ENCODE results near the gene MAN2A2.
"Not testable (repeated sequence)": the region's sequence is repeated elsewhere in the genome, so short reads cannot be mapped to it uniquely, and the experiment has no call there.

The MAN2A2 gene

DNA sequence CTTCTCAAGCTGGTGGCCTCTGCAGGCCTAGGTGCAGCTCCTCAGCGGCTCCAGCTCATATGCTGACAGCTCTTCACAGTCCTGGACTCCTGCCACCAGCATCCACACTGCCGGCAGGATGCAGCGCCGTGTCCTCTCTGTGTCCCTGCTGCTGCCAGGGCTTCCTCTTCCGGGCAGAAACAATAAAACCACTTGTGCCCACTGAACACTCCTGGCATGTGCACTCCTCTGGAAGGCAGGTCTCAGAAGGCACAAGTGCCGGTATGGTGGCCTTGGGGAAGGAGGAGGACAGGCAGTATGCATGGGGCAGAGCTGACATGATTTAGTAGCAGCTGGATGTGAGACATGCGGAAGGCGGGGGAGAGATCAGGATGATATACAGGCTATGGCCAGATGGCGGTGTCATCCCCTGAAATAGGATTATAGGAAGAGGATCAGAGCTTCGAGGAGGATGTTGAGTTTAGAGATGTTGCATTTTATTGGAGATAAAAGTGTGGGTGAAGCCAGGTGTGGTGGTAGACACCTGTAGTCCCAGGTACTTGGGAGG lies 7.5 kb upstream of the MAN2A2 start:
- intact Hi-C loops (cut with DNase I) = no loop called here

DNA sequence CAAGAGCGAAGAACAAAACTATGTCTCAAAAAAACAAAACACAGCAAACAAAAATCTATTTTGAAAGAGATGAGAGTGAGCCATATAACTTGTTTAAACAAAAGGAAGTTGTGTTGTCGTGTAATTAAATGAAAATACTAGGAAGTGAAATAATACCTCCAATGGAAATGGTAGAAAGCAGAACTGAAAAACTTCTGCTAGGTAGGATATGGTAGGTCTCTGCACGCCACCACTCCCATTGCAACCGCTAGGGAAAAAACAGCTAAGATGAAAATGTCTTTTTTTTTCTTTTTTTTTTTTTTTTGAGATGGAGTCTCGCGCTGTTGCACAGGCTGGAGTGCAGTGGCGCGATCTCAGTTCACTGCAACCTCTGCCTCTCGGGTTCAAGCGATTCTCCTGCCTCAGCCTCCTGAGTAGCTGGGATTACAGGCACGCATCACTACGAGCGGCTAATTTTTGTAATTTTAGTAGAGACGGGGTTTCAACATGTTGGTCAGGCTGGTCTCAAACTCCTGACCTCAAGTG lies 5.9 kb upstream of the MAN2A2 start:
- DNase-seq; intact Hi-C loops (cut with DNase I): not testable (repeated sequence)

More for the DNA sequence above, 7.5 kb upstream of the MAN2A2 start:
- DNase-seq = peak in 9 of 10 donors; percentile 52 to 96 (median 73)

DNA sequence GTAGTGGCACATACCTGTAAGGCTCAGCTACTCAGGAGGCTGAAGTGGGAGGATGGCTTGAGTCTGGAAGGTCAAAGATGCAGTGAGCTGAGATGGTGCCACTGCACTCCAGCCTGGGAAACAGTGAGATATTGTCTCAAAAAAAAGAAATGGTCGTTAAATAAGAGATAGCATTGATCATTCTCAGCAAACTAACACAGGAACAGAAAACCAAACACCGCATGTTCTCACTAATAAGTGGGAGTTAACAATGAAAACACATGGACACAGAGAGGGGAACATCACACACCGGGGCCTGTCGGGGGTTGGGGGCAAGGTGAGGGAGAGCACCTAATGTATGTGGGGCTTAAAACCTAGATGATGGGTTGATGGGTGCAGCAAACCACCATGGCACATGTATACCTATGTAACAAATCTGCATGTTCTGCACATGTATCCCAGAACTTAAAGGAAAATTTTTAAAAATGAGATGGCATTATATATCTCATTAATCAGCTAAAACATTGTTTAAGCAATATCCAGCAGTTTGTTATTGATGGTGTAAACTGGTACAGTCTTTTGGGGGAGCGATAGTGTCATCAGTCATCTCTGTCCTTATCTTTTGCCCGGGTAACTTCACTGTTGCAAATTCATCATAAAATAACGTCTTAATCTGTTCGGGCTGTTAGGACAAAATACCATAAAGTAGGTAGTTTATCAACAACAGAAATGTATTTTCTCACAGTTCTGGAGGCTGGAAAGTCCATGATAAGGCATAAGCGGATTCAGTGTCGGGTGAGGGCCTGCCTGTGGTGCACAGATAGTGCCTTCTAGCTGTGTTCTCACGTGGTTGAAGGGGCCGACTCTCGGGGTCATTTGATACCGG lies 1.7 kb upstream of the MAN2A2 start:
- intact Hi-C loops (cut with DNase I) = loop anchor here (1.0 to 2.0 kb wide), 2 partner anchors 29 to 34 kb away; partner anchors contain the start of gene UNC45A
- peak in 3 of 10 donors; percentile 39 to 85 (median 44) for DNase-seq

DNA sequence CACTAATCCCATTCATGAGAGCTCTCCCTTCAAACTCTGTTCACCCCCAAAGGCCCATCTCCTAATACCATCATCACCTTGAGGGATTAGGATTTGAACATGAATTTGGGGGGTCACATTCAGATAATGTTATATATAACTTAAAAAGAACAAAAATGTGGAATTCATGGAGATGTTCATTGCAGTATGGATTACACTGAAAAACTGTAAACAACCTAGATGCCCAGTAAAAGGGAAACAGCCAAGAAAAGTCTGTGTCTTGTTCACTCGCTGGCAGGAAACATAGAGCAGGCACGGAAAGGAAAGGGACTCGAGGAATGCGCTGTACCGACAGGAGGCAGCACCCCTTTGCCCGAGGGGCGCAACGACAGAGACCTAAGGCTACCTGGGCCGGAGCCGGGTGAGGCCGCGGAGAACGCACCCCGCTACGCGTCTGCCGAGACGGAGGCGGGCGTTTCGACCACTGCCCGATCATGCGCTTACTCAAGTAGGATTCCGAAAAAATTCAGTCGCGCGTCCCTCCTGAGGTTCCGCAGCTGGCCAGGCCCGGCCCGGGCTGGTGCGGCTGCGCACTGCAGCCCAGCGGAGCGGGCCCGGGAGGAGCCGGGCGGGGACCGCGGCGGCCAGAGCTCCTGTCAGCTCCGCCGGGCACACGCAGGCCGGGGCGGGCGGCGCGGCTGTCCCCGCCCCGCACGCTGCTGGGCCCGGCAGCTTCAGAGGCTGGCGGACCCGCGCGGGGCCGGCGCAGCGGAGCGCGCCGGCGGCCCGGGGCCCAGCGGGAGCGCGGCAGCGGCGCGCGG lies 862 bp upstream of the MAN2A2 start:
- intact Hi-C loops (cut with DNase I) = loop anchor here (1.0 to 2.0 kb wide), 2 partner anchors 29 to 33 kb away; partner anchors contain the start of gene UNC45A
- DNase-seq = peak; percentile 58 to 95 (median 76)

DNA sequence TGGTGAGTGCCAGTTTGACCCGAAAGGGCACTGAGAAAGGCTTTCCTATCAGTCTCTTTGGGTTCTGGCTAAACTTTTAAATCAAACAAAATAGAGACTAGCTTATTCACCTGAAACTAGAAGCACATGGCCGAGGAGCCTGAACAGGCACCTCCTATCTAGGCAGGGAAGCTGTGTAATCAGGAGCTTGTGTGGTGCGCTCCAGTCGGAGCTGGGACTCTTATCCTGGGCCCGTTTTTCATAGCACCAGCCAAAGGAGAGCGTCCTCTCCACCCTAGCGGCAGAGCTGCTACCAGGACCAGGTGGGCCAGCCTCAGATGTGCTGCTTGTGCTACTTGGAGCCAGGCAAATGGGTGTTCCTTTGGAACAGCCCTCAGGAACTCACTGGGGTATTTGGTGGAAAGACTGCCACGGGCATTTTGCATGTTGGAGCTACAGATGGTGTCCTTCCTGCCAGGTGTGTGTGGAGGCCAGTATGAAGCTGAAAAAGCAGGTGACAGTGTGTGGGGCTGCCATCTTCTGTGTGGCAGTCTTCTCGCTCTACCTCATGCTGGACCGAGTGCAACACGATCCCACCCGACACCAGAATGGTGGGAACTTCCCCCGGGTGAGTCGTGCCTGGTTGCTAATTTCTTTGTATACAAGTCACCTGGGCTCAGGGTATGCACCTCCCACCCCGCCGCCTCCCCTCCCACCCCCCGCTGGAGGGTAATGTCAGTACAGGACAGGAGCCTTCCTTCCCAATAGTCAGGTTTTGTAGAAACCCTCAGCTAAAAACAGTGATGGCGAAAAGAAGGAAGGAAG lies 833 bp downstream of the MAN2A2 start:
- intact Hi-C loops (cut with DNase I) = loop anchor here (2.0 kb wide), 1 partner anchor 27 kb away; no protein-coding TSS in a partner anchor
- DNase-seq = peak in 3 of 10 donors; percentile 23 to 84 (median 81)

DNA sequence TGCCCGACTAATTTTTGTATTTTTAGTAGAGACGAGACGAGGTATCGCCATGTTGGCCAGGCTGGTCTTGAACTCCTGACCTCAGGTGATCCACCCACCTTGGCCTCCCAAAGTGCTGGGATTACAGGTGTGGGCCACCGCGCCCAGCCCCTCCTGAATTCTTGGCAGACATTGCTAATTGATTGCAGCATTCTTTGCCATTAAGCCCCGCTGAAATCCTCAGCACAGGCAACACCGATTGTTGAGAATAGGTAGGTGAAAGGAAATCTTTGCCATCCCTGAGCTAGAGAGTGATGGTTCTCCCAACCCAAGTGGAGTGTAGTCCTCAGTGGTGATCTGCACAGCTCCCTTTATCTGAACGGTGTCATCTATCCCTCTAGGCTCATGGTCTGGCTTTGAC lies 1.6 kb downstream of the MAN2A2 start:
- no peak for DNase-seq
- intact Hi-C loops (cut with DNase I) = no loop called here

DNA sequence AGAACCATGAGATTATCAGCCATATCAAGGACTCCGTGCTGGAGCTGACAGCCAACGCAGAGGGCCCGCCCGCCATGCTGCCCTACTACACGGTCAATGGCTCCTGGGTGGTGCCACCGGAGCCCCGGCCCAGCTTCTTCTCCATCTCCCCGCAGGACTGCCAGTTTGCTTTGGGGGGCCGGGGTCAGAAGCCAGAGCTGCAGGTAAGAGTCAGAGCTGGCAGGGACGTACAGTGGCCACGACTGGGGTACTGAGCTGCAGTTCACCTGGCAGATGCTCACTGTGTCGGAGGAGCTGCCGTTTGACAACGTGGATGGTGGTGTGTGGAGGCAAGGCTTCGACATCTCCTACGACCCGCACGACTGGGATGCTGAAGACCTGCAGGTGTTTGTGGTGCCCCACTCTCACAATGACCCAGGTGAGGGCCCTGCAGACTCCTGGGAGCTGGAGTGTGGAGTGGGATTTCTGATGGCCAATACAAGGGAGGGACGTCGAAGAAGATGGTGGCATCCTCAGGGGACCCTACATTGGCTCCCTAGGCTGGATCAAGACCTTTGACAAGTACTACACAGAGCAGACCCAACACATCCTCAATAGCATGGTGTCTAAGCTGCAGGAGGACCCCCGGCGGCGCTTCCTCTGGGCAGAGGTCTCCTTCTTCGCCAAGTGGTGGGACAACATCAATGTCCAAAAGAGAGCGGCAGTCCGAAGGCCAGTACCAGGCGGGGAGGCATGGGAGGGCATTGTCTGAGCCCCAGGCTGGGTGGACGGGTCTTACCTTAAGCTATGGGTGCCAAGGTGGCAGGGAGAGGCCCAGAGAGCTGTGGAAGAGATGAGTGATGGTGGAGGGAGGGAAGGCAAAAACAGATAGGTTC lies 2.4 kb downstream of the MAN2A2 start:
- peak in 2 of 10 donors; percentile 23 to 77 for DNase-seq
- intact Hi-C loops (cut with DNase I) = no loop called here

DNA sequence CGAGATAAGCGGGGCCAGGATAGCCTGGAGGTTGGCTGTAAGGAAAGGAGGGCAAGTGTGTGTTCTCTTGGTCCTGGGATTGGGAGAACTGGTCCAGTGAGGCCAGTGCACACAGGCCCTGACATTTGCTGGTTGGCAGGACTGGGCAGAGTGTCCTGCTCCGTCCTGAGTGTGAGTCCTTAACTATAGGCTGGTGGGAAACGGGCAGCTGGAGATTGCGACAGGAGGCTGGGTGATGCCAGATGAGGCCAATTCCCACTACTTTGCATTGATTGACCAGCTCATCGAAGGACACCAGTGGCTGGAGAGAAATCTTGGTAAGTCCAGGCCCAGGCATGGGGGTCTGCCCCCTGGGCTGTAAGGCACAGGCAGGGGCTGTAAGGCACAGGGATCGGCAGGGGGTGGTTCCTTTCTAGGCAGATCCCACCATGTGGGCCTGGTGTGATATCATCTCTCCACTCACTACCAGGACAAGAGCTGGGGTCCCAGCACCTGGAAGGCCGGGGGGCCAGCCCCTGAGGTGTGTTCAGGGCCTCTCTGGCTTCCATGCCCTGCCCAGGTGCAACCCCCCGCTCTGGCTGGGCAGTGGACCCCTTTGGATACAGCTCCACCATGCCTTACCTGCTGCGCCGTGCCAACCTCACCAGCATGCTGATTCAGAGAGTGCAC lies 3.2 kb downstream of the MAN2A2 start:
- peak in 2 of 10 donors; percentile 16 to 72 for DNase-seq
- intact Hi-C loops (cut with DNase I) = no loop called here

DNA sequence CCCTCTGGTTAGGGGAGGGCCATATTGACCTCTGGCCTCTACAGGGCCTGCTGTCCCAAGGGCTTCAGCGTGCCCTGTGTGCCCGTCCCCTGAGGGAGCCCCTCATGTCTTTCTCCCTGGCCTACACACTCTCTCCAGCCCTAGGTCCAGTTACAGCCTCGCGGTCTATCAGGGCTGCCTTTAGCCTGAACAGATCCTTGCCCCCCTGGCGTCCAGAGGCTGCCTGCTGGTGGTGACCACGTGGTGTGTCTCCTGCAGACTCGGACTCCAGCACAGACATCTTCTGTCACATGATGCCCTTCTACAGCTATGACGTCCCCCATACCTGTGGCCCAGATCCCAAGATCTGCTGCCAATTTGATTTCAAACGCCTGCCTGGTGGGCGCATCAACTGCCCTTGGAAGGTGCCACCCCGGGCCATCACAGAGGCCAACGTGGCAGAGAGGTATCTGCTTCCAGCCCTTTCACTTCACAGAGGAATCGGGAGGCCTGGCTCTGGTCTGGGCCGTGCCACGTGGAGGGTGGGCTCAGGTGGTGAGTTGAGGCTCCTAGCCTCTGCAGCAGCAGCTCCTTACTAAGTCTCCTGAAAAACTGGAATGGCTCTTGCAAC lies 4.1 kb downstream of the MAN2A2 start:
- intact Hi-C loops (cut with DNase I) = no loop called here
- DNase-seq = peak in 2 of 10 donors; percentile 16 to 81

DNA sequence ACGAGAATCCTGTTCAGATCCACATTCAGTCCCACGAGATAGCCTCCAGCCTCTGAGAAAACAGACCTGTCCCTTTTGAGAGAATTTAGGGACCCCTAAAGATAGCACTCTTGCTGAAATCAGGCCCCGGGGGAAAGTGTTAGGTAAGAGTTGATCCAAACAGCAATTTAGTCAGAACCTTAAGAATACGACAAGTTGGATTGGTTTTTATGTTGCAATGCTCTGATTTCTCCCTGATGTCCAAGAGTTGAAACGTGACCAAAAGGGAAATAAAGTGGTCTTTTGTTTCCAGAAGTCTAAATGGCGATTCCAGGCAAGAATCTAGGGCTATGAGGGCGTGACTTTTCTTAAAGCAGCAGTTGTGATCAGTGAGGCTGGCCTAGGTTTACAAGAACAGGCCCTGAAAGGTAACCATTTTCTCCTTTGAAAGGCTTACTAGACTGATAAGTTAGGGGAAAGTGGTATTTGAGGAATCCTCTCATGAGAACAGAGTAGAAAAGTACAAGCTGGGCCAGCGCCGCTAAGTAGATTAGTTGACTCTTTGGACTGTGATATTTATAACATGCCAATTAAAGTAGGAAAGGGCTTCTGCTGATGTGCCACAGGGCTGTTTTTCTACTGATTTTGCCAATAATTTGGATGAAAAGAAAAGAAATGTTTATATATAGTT lies 4.9 kb downstream of the MAN2A2 start:
- no peak for DNase-seq
- intact Hi-C loops (cut with DNase I) = no loop called here

DNA sequence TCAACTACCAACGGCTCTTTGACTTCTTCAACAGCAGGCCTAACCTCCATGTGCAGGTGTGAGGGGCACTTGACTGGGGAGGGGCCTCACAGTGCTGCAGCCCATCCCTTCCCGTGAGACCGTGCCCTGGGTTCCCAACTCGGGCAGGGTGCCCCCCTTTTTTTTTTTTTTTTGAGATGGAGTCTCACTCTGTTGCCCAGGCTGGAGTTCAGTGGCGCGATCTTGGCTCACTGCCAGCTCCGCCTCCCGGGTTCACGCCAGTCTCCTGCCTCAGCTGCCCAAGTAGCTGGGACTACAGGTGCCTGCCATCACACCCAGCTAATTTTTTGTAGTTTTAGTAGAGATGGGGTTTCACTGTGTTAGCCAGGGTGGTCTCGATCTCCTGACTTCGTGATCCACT lies 6.3 kb downstream of the MAN2A2 start:
- intact Hi-C loops (cut with DNase I) = not testable (repeated sequence)
- DNase-seq = peak in 1 of 10 donors; percentile 79

DNA sequence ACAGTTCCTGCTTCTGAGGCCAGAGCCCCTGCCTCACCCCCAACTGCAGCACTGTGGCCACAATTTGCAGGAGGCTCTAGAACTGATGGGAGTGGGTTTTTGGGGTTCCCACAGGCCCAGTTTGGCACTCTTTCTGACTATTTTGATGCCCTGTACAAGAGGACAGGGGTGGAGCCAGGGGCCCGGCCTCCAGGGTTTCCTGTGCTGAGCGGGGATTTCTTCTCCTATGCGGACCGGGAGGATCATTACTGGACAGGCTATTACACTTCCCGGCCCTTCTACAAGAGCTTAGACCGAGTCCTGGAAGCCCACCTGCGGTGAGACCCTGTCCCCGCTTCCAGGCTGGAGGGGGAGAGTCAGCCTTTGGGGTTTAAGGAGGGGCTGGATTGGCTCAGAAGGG lies 6.9 kb downstream of the MAN2A2 start:
- peak in 1 of 10 donors; percentile 40 for DNase-seq
- intact Hi-C loops (cut with DNase I) = no loop called here

DNA sequence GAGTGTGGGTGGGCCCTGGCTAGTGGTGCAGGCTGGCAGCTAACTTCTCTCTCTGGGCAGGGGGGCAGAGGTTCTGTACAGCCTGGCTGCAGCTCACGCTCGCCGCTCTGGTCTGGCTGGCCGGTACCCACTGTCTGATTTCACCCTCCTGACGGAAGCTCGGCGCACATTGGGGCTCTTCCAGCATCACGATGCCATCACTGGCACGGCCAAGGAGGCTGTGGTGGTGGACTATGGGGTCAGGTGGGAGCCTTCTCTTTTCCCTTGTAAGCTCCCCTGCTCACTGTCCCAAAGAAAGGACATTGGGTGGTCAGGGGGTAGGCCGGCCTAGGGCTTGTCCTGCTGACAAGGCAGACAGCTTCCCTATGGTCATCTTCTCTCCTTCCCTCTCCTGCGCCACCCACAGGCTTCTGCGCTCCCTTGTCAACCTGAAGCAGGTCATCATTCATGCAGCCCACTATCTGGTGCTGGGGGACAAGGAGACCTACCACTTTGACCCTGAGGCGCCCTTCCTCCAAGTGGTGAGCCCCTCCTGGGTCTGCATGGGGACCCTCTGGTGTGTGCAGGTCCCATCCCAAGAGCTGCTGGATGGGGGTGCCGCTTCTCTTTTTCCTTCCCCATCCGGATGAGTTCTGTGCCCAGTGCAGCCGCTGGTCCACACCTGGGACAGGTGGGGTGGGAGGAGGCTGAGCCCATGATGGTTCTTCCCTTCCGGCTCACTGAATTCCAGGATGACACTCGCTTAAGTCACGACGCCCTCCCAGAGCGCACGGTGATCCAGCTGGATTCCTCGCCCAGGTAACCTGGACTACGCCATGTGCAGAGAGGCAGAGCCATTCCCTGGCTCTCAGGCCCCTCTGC lies 7.6 kb downstream of the MAN2A2 start:
- intact Hi-C loops (cut with DNase I) = no loop called here
- peak in 1 of 10 donors; percentile 67 for DNase-seq

DNA sequence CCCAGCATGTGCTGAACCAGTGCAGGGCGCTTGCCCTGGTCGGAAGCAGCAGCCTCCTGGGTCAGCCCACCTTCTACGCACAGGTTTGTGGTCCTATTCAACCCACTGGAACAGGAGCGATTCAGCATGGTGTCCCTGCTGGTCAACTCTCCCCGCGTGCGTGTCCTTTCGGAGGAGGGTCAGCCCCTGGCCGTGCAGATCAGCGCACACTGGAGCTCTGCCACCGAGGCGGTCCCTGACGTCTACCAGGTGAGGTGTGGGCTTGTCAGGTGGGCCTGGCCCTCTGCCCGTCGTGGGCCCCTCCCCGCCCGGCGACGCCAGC lies 8.2 kb downstream of the MAN2A2 start:
- intact Hi-C loops (cut with DNase I) = no loop called here
- peak in 1 of 10 donors; percentile 78 for DNase-seq

DNA sequence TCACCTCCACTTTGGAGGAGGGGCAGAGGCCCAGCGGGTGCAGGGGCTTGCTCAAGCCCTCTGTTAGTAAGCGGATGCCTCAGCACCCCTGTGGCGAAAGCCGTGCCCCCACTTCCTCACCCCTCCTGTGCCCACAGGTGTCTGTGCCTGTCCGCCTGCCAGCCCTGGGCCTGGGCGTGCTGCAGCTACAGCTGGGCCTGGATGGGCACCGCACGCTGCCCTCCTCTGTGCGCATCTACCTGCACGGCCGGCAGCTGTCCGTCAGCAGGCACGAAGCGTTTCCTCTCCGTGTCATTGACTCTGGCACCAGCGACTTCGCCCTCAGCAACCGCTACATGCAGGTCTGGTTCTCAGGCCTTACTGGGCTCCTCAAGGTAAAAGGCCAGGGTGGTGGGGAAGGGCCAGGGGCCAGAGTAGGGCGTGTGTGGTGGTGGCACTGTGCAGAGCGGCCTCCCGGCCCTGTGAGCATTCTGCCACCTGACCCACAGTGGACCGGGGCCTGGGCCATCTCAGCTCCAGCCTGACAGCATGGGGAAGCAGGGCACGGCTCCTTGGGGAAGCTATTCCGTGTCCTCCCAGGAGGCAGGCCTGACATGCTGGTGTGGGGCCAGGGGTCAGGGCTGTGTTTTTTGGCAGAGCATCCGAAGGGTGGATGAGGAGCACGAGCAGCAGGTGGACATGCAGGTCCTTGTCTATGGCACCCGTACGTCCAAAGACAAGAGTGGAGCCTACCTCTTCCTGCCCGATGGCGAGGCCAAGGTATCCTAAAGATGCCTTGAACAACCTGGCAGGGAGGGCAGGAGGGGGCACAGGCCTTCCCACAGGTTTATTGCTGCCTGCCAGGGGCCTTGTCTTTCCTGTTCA lies 9.0 kb downstream of the MAN2A2 start:
- peak in 1 of 10 donors; percentile 74 for DNase-seq
- intact Hi-C loops (cut with DNase I) = no loop called here

DNA sequence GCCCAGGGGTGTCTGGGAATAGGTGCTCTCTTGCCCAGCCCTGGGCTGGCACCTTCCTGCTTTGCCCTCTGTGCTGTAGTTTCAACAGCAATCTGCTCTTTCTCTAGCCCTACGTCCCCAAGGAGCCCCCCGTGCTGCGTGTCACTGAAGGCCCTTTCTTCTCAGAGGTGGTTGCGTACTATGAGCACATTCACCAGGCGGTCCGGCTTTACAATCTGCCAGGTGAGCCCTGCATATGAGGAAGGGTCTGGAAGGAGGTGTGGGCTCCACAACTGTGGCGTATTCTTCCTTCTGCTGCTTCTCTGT lies 9.6 kb downstream of the MAN2A2 start:
- intact Hi-C loops (cut with DNase I) = no loop called here
- no peak for DNase-seq

All from posterior cingulate gyrus (tissue), 11 donors.